GM12875 (cell line): ENCODE results near the gene ZNF485.

ENCODE experiments used
- H3K4me3 ChIP-seq: one replicate; pipeline ENCODE4 v1.5.1; 2011; ENCODE audit warnings: low read depth, low read length, control low read depth
- CTCF ChIP-seq: IDR thresholded peaks from 2 replicates; pipeline ENCODE4 v1.5.1; 2011; ENCODE audit warnings: low read depth, mild to moderate bottlenecking, control low read depth, inconsistent platforms, low read length, moderate library complexity, borderline replicate concordance; ENCODE audit not compliant: insufficient read depth

ZNF485 gene

GRCh38 chr10:43606323-43607198 is at the start of gene ZNF485:
Gene ZNF485, plus strand, starts transcription at chr10:43606438. Its CDS starts 613 bp downstream, at chr10:43607051.
- peak within 1 kb of the TSS; percentile 86 for H3K4me3 ChIP-seq
- TF ChIP-seq CTCF: no peak

GRCh38 chr10:43557214-43557613 is 49.0 kb upstream of the ZNF485 start:
- H3K4me3 ChIP-seq: no peak overlapping the region
- no peak for TF ChIP-seq CTCF

- no peak for TF ChIP-seq CTCF
- no peak overlapping the region for H3K4me3 ChIP-seq
Observed at GRCh38 chr10:43569681-43570080, 36.6 kb upstream of the ZNF485 start.

DNA sequence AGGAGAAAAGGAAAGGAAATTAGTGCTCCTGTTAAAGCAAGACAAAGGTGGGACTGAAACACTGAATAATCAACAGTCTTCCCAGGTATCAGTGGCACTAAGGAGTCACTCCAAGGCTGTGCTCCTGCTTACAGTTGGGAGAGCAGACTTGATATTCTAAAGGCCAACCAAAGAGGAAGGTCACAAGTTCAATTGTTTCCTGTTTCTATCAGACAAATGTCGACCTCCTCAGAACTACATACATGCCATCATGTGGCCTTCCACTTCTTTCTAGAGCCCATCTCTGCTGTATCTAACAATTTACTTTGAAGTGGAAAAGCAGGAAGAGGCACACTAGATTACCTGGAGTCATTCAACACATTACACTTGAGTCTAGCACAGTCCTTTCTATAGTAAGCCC is 35.3 kb upstream of the ZNF485 start:
- TF ChIP-seq CTCF: no peak
- H3K4me3 ChIP-seq: no peak overlapping the region

GRCh38 chr10:43573250-43574000 is 32.8 kb upstream of the ZNF485 start:
- TF ChIP-seq CTCF: no peak
- H3K4me3 ChIP-seq: no peak overlapping the region

- no peak within 1 kb of the TSS for H3K4me3 ChIP-seq
- TF ChIP-seq CTCF: no peak
Observed at GRCh38 chr10:43574001-43574892, 32.0 kb upstream of the ZNF485 start, which contains the start of gene ZNF239. Gene ZNF239, minus strand, starts transcription at chr10:43574616. Its CDS starts 16,537 bp downstream, at chr10:43558079.
